WI38 (cell line): ENCODE measurements around the gene TMEM120B.
"Not testable (repeated sequence)": the region's sequence is repeated elsewhere in the genome, so short reads cannot be mapped to it uniquely, and the experiment has no call there.

ENCODE experiments used
- H3K4me3 ChIP-seq: 2 replicates; pipeline ENCODE4 v1.5.1; 2011; ENCODE audit warnings: low read depth, mild to moderate bottlenecking, control low read depth, low read length
- CTCF ChIP-seq: IDR thresholded peaks from 2 replicates; pipeline ENCODE4 v1.5.1; 2012; ENCODE audit warnings: low read depth, mild to moderate bottlenecking, control low read depth, low read length

Gene TMEM120B

DNA sequence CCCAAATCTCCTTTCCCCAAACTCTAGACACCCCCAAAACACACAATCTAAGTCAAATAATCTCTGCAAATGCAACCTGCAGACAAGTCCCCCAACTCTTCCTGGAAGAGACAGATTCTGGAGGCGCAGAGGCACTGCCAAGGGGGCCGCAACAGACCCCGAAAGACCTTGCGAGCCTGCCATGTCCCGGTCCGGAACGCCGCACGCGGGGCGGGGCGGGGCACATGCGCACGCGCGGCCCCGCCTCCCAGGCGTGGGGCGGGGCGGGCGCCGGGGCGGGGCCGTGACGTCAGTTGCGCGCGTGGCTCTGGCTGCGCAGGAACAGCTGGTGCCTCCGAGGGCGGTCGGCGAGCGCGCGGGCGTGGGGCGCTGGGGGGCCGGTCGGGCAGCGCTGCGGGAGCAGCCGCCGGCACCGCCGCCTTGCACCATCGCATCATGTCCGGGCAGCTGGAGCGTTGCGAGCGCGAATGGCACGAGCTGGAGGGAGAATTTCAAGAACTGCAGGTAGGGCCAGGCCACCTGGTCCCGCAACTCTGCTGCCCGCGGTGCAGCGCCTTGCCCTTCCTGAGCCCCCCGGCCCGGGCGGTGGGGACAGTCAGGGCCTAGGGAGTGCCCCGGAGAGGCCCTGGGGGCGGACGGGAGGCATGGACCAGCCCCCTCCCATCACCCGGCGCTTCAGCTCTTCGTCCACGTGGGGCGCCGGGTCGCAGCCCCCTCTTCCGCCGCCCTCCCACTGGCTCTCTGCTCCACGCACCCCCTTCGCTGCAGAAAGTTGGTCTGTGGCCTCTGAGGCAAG is at the start of gene TMEM120B:
TSS of gene TMEM120B (plus strand) at position 292 of the 796 bp plus-strand sequence. CDS start at position 436, 144 bp downstream.
- TF ChIP-seq CTCF, result no peak

GRCh38 chr12:121663610-121663929 is 49.0 kb upstream of the TMEM120B start:
- H3K4me3 ChIP-seq, result no peak overlapping the region
- TF ChIP-seq CTCF, result no peak

More for the DNA sequence above, at the start of gene TMEM120B:
- H3K4me3 ChIP-seq, result peak within 1 kb of the TSS; percentile 92

DNA sequence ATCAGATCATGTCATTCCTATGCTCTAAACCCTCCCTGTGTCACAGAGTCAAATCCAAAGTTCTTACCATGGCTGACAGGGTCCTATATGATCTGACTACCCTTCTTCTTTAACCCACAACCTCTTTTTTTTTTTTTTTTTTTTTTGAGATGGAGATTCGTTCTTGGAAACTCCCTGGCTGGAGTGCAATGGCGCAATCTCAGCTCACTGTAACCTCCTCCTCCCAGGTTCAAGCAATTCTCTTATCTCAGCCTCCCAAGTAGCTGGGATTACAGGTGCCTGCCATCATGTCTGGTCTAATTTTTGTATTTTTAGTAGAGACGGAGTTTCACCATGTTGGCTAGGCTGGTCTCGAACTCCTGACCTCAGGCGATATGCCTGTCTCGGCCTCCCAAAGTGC is 45.7 kb upstream of the TMEM120B start:
- not testable (repeated sequence) for H3K4me3 ChIP-seq

- TF ChIP-seq CTCF, result peak; percentile 57
- H3K4me3 ChIP-seq, result no peak overlapping the region
Observed at GRCh38 chr12:121668750-121669520, 43.6 kb upstream of the TMEM120B start.

DNA sequence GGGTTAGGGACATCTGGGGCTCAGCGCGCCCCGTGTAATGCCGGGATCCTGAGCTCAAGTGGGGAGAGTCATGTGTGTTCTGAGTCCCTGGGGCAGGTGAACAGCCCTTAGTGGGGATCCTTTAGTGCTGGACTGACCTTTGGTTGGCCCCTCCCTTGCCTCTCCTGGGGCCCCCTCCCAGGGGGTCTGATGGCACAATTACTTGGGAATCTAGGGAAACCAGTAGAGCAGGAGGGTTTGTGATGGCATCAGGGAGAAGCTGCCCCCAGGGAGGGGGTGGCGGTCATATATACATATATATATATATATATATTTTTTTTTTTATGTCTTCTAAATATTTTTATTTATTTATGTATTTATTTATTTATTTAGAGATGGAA is 43.0 kb upstream of the TMEM120B start, which contains the start of gene MORN3:
TSS of gene MORN3 (minus strand) at position 134 of the 380 bp plus-strand sequence. CDS start 171 bp downstream, outside the sequence.
- no peak for TF ChIP-seq CTCF
- no peak within 1 kb of the TSS for H3K4me3 ChIP-seq

DNA sequence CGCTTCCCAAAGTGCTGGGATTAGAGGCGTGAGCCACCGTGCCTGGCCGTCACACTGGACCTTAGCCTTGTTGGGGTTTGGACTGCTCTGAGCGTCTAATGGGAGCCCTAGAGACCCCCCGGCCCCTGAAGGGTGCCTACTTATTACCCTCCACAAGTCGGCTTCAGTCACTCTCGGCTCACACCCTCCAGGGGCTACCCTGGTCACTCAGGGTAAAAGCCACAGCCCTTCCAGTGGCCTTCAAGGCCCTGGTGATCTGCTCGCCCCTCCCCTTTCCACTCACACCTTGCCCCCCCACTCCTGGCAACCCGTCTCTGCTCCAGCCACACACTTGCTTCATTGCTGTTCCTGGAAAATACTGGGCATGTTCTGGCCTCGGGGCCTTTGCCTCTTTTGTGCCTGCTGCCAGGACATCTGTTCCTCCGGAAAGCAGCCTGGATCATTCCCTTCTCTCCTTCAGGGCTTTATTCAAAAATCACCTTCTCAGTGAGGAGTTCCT is 39.5 kb upstream of the TMEM120B start:
- no peak overlapping the region; the same call in 1 of the 2 replicates for H3K4me3 ChIP-seq

DNA sequence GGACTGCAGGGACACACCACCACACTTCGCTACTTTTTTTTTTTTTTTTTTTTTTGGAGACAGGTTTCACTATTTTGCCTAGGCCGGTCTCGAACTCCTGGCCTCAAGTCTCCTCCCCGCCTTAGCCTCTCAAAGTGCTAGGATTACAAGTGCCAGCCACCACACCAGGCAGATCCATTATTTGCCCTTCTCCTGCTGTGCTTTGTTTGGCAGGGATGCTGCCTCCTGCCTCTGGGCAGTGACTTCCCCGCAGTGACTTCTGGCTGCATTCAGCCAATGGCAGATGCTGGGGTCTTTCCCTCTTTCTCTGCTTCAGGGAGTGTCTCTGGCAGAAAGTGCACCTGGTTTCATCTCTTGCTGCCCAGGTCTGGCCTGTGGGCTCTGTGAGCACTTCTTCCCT is 36.4 kb upstream of the TMEM120B start:
- H3K4me3 ChIP-seq, result no peak overlapping the region
- no peak for TF ChIP-seq CTCF

More for the DNA sequence above, 39.5 kb upstream of the TMEM120B start:
- TF ChIP-seq CTCF, result no peak
